HG03095 (cell line): ENCODE results near the gene PCSK5.

Experiments
- ATAC-seq: cut with Tn5 transposase; IDR thresholded peaks from one replicate; pipeline ENCODE4 v1.9.1; 2021; ENCODE audit warnings: moderate library complexity; ENCODE audit not compliant: unreplicated experiment

The PCSK5 gene

GRCh38 chr9:76373784-76374474, 483.5 kb downstream of the PCSK5 start:
- no peak for ATAC-seq

- no peak for ATAC-seq
These were observed 484.5 kb downstream of the PCSK5 start for GRCh38 chr9:76374783-76375559.

DNA sequence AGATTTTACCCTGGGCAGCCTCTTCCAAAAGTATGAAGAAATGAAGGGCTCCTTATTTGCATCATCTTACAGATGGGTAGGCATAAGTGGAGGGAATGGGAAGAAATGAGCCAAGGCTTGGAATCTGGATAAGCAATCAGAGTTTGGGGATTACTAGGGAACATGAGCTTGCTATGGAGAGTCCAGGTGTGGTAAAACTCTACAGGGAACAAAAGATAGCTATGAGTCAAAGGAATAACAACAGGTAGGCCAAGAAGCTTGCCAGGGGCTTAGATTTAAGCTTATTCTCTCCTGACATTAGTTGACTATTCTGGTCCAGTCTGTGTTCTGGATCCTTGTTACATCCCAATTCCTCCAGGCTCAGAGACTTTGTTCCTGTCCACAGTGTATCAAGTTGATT, 487.3 kb downstream of the PCSK5 start:
- no peak for ATAC-seq

GRCh38 chr9:76378367-76379073, 488.0 kb downstream of the PCSK5 start:
- ATAC-seq = no peak

DNA sequence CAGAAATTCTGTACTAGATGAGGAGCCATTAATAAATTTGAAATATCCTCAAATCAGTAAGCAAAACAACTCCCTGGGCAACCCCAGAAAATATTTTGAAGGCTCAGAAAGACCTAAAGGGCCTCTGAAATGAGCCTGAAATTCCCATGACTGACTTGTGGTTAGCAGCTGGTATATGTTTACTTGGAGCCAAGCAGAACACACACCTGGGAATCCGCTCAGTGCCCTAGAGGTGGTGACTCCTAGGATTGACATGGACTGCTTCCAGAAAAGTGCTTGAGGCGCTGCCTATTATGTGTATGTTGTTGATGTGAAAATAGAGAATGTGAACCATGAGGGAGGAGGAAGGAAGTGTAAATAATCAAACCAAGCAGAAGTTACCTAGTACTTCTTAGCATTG, 489.0 kb downstream of the PCSK5 start:
- ATAC-seq = no peak

DNA sequence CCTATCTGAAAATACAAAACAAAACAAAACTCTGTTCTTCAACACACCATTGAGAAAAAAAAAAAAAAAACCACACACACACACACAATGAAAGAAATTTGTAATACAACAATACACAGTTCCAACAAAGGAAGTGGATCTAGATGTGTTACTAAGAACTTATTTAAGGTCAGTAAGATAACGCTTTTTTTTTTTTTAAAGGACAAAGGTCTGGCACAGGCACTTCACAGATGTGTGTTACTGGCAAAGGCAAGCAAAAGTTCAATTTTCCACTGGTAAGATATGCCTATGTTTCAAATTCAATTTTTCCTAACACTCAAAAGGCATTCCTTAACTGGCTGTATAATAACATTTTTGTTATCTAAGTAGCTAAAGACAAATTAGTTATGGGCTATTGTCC, 500.2 kb downstream of the PCSK5 start:
- ATAC-seq = no peak

DNA sequence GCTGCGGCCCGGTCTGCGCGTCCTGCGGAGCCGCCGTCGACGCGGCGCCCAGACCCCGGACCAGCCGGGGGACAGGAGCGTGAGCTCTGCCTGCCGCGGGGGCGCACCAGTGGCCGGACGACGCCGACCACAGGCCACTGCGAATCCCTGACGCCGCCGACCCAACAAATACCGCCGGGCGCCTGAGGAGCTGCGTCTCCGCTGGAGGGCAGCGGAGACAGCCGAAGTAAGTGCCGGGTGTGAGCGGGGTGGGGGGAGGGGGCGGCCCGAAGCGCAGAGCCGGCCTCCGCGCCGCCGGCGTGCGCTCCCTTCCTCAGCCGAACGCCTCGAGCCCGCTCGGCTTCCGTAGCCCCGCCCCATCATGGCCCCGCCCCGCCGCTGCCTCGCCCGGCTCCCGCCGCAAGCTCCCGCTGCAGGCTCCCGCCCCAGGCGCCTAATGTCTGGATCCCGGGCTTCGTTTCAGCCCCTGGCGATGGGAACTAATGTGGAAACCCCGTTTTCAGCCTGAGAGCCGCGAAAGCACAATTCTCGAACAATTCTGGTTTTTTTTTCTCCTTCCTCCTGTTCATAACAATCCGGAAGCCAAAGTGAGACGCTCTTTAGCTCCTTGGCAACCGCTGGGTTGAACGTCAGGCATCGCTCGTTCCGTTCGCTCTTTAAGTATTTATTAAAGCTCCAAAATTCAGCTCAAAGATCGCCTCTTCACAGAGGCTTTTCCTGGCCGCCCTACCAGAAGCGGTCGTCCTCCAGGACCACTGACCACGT, 503.9 kb downstream of the PCSK5 start, which contains the start of gene RFK:
RFK (minus strand) TSS at position 232 of the 765 bp plus-strand sequence. CDS start 255 bp downstream, outside the sequence.
- peak; percentile 64 for ATAC-seq

DNA sequence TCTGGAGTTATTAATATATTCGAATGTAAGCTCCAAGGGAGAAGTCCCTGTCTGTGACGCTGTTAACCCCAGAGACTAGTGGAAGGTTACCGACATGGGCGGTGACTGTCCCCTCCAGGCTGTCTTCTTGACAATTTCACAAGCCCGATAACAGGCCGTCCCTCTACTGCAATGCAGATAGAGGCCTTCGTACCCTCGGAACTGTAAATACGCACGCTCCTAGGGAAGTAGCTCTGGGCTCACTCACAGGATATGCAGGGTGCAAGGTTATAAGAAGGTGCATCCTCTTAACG, 504.4 kb downstream of the PCSK5 start:
- peak; percentile 50 for ATAC-seq

DNA sequence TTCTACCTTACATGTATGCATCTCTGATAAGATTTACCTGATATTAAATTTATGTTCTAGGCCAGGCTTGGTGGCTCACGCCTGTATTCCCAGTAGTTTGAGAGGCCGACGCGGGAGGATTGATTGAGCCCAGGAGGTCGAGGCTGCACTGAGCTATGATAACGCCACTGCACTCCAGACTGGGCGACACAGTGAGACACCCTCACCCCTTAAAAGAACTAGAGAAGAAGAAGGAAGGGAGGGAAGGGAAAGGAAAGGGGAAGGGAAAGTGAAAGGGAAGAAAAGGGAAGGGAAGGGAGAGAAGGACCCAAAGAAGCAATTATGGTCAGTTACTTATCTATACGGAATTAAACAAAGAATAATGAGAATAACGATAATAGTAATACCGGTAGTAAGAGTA, 504.9 kb downstream of the PCSK5 start:
- no peak for ATAC-seq

GRCh38 chr9:76396144-76396543, 505.7 kb downstream of the PCSK5 start:
- ATAC-seq = no peak

DNA sequence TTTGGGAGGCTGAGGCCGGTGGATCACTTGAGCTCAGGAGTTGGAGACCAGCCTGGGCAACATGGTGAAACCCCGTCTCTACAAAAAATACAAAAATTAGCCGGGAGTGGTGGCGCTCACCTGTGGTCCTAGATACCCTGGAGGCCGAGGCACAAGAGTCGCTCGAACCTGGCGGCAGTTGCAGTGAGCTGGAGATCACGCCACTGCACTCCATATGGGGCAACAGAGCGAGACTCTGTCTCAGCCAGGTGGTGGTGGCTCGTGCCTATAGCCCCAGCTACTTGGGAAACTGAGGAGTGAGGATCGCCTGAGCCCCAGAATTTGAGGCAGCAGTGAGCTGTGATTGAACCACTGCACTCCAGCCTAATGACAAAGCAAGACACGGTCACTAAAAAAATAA, 506.1 kb downstream of the PCSK5 start:
- ATAC-seq = no peak

DNA sequence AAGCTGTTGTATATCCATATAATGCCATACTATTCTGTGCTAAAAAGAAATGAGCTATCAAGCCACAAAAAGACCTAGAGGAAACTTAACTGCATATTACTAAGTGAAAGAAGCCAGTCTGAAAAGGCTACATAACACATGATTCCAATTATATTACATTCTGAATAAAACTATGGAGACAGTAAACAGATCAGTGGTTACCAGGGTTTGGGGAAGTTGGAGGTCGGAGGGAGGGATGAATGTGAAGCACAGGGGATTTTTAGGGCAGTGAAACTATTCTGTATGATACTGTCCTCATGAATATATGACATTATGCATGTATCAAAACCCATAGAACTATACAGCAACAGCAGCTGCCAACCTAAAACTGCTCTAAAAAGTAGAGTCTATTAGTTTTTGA, 509.4 kb downstream of the PCSK5 start:
- ATAC-seq = no peak

DNA sequence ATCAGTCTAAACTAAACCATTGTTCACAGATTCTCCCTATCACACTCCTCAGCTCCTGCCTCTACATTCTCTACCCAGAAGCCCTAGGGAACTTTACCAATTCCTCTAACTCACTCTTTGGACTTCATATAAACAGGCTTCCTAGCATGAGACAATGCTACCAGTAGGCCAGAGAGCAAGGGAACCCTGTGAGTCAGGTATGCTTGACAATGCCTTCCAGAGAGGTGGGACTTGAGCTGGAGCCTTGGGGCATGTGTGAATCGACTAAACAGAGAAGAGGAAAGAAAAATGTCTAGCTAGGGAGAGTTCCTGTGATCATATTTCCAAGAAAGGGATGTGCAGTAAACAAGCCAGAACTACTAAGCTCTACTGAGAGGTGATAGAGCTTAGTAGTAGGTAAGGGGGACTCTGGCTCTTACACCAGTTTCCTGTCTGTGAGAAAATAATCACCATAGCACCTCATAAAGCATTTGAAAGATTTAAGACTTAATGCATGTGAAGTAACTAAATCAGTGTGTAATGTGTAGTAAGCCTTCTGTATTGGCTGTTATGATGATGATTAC, 510.1 kb downstream of the PCSK5 start:
- no peak for ATAC-seq

- ATAC-seq = no peak
These were observed 510.7 kb downstream of the PCSK5 start for GRCh38 chr9:76401176-76401575.

- no peak for ATAC-seq
These were observed 511.3 kb downstream of the PCSK5 start for GRCh38 chr9:76401580-76402354.

DNA sequence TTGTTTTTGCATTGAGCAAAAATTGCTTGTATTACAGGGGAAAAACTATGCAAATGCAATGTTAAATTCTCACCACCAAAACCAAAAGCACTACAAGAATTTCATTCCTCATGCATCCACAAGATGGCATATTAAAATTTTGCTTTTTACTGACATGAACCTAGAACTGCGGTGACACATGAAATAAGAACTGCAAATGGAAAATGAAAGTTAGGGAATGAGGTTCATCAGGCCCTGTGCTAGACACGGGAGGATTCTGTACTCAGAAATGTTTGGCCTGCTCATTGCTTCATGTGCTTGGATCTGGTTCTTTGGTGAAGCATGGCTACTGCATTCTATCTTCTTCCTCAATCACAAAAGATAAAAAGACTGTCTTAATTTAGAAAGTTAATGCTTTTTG, 512.9 kb downstream of the PCSK5 start:
- peak; percentile 85 for ATAC-seq

- ATAC-seq = no peak
These were observed 513.9 kb downstream of the PCSK5 start for GRCh38 chr9:76404401-76404800.

GRCh38 chr9:76405340-76405739, 514.9 kb downstream of the PCSK5 start:
- no peak for ATAC-seq

DNA sequence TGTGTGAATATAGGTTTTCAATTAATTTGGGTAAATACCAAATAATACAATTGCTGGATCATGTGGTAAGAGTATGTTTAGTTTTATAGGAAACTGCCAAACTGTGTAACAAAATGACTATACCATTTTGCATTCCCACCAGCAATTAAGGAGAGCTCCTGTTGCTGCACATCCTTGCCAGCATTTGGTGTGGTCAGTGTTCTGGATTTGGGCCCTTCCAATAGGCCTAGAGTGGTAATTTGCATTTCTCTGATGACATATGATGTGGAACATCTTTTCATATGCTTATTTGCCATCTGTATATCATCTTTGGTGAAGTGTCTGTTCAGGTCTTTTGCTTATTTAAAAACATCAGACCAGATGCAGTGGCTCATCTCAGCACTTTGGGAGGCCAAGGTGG, 515.4 kb downstream of the PCSK5 start:
- no peak for ATAC-seq
